HFFc6 (cell line): ENCODE results near the gene ST3GAL3. TPM values are rescaled to one million over a fixed set of nuclear protein-coding genes. Genes with fewer than 3 reads are reported as not detected.
A peak's percentile ranks its signal among the peaks of the same experiment; 100 is the strongest.

ENCODE experiments used
- DNase-seq: peaks from one replicate; pipeline ENCODE4 v3.0.0-alpha.2; 2018
- H3K27ac Mint-ChIP-seq: 2 replicates; pipeline ENCODE4 v1.8.0; 2020; ENCODE audit warnings: mild to moderate bottlenecking, mixed read lengths
- H3K27me3 Mint-ChIP-seq: 2 replicates; pipeline ENCODE4 v1.8.0; 2021; ENCODE audit warnings: mild to moderate bottlenecking, moderate library complexity, mixed read lengths; ENCODE audit not compliant: insufficient read depth
- H3K36me3 Mint-ChIP-seq: 2 replicates; pipeline ENCODE4 v1.8.0; 2021; ENCODE audit warnings: low read depth, mixed read lengths
- H3K4me1 Mint-ChIP-seq: 2 replicates; pipeline ENCODE4 v1.8.0; 2020; ENCODE audit warnings: low read depth, mixed read lengths
- H3K4me3 Mint-ChIP-seq: 2 replicates; pipeline ENCODE4 v1.8.0; 2020; ENCODE audit warnings: mild to moderate bottlenecking, moderate library complexity, mixed read lengths
- H3K9me3 Mint-ChIP-seq: 2 replicates; pipeline ENCODE4 v1.8.0; 2020; ENCODE audit warnings: mild to moderate bottlenecking, mixed read lengths
- total RNA-seq, 6 experiments: library from RNA; stranded (reverse); fragmentation: NEBNext Ultra II Directional; extraction: Animal tissue kit (Norgen Biotek cat#: 25700); gene quantifications; 2 replicates in 1 of 6; 3 replicates in 5 of 6; pipeline ENCODE4 v1.2.3, GENCODE V29; 2021
- TF ChIP-seq, protein P1 (sequence below): fragments of 200-600 bp; sonication (generic); IDR thresholded peaks from 2 replicates; pipeline ENCODE4 v1.5.0; 2021; ENCODE audit warnings: antibody characterized with exemption, mild to moderate bottlenecking

Gene ST3GAL3
- total RNA-seq, 6 experiments from 2014 or later = 15.2 to 22.3 (median 18.0) TPM

DNA sequence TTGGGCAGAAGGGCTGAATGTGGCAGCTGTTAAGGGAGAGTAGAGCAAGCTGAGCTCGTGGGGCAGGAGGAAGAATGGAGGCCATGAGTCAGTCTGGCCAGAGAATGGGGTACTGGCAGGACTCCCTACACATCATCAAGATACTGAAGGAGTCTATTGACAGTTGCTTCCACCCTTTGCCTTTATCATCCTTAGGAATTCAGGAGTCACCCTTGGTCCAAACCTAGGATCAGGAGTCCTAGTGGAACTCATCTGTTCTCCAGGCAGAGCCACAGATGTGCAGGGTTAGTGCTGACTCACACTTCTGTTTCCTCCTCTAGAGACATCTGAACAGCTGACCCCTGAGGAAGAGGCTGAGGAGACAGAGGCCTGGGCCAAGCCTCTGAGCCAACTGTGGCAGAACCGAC, 18.7 kb upstream of the ST3GAL3 start:
- Mint-ChIP-seq H3K9me3 (no peaks in the 10 kb centered on the region), H3K27ac (peak overlapping the region; percentile 77), H3K36me3 (peaks cover 57% of the 10 kb centered on the region), H3K4me1 (peaks cover 28% of the 10 kb centered on the region), H3K4me3 (no peak overlapping the region), H3K27me3 (peaks cover 3% of the 10 kb centered on the region; the same call in 1 of the 2 replicates)
- peak; percentile 81 for DNase-seq
- TF ChIP-seq, protein P1, sequence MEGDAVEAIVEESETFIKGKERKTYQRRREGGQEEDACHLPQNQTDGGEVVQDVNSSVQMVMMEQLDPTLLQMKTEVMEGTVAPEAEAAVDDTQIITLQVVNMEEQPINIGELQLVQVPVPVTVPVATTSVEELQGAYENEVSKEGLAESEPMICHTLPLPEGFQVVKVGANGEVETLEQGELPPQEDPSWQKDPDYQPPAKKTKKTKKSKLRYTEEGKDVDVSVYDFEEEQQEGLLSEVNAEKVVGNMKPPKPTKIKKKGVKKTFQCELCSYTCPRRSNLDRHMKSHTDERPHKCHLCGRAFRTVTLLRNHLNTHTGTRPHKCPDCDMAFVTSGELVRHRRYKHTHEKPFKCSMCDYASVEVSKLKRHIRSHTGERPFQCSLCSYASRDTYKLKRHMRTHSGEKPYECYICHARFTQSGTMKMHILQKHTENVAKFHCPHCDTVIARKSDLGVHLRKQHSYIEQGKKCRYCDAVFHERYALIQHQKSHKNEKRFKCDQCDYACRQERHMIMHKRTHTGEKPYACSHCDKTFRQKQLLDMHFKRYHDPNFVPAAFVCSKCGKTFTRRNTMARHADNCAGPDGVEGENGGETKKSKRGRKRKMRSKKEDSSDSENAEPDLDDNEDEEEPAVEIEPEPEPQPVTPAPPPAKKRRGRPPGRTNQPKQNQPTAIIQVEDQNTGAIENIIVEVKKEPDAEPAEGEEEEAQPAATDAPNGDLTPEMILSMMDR = no peak

DNA sequence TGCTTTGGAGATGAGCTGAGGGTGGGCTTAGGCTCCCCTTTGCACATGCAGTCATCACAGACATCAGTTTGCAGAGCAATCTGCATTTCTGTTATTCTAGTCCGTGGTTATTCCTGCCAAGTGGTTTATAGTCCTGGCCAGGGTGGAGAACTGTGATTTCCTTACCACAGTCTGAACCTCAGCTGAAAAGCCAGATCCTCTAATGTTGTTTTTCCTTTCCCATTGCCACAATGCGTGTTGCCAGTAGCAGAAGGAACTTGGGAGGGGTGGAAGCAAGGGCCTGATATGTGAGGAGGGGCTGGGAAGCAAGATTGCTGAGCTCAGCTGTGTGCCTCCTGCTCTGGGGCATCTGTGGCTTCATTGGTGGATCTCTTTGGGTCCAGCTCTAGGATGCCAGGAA, 18.0 kb upstream of the ST3GAL3 start:
- Mint-ChIP-seq H3K36me3 (peaks cover 50% of the 10 kb centered on the region), H3K4me1 (peaks cover 28% of the 10 kb centered on the region)
- DNase-seq = no peak

DNA sequence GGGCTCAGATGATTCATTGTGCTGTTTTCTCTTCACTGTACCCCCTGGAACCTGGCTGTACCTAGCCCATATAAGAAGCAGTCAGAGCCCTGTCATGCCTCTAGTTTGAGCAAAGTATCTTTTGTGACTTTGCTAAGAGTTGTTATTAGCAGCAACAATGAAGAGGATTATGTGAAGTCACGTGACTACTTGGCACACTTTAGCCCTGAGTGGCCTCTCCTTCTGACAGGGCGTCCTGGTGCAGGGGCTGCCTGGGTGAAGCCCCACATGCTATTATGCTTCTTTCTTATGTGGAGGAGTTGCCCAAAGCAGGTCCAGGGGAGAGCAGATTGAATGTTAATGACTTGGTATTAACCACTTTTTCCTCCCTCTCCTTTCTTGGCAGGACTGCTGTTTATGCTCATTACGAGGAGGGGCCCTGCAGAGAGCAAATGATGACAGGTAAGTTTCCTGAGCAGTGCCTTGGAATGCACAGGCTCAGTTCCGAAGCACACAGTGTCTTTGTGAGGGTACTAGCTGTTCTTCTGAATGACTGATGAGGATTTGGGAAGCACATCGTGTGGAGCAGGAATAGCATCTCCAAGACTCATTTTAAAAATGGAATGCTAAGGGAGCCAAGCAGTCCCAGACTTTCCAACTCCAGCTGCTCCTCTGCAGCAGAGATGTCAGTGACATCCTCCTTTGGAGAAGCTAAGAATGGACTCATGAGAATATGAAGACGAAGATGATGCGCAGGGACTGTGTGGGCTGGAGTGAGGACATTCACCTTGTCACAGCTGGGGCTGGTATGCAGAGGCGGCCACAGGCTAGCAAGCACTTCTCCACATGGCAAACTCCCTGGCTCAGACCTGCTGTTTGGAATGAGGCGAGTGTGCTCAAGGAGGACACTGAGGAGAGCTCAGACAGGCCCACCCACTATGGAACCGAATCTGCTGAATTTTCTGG, 15.2 kb upstream of the ST3GAL3 start:
- no peak for DNase-seq
- no peaks in the 10 kb centered on the region for H3K27me3 Mint-ChIP-seq
- H3K9me3 Mint-ChIP-seq = no peaks in the 10 kb centered on the region
- H3K36me3 Mint-ChIP-seq = peaks cover 33% of the 10 kb centered on the region
- peaks cover 21% of the 10 kb centered on the region for H3K4me1 Mint-ChIP-seq
- no peak overlapping the region for H3K27ac Mint-ChIP-seq
- TF ChIP-seq, protein P1 = no peak
- no peak overlapping the region for H3K4me3 Mint-ChIP-seq

More for the DNA sequence above, 18.0 kb upstream of the ST3GAL3 start:
- TF ChIP-seq, protein P1 = no peak
- Mint-ChIP-seq H3K9me3 (no peaks in the 10 kb centered on the region), H3K27ac (peak overlapping the region; percentile 77; the same call in 1 of the 2 replicates), H3K27me3 (peaks cover 2% of the 10 kb centered on the region; the same call in 1 of the 2 replicates), H3K4me3 (no peak overlapping the region)

DNA sequence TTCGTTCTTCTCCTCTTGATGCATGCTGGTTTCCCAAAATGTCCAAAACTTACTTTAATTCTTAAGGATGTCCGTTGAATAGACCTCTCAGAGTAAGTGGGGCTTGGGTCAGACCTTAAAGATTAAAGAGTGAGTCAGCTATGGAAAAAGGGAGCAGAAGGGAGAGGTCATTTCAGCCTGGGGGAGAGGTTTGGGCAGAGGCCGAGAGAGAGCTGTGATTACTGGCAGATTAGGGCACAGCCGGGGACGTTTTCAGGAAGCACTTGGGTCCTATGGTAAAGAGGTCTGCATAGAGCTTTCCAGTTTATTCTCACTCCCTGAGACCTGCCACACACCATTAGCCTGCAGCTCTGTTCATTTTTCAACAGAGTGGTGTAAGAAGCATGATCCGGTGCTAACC, 14.0 kb upstream of the ST3GAL3 start:
- TF ChIP-seq, protein P1 = no peak
- Mint-ChIP-seq H3K27me3 (no peaks in the 10 kb centered on the region), H3K4me3 (no peak overlapping the region), H3K36me3 (peaks cover 32% of the 10 kb centered on the region), H3K9me3 (no peaks in the 10 kb centered on the region), H3K27ac (no peak overlapping the region), H3K4me1 (peaks cover 9% of the 10 kb centered on the region)
- no peak for DNase-seq

DNA sequence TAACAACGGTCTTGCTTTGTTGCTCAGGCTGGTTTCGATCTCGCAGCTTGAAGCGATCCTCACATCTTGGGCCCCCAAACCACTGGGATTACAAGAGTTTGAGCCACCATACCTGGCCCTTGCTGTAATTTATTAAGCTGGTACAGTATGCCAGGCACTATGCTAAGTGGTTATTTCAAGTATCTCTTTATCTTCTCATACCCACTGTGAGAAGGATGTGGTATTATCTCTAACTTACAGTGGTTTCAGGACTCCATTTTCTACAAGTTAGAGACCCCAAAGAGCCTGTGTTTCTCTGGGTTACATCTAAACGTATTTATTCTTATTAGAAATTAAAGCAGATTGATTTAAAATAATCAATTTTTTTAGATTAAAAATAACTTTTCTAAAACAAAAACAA, 8.1 kb upstream of the ST3GAL3 start:
- no peak for DNase-seq
- H3K27ac Mint-ChIP-seq = no peak overlapping the region
- H3K9me3 Mint-ChIP-seq = no peaks in the 10 kb centered on the region
- H3K4me1 Mint-ChIP-seq = peaks cover 9% of the 10 kb centered on the region
- peaks cover 16% of the 10 kb centered on the region for H3K36me3 Mint-ChIP-seq
- H3K4me3 Mint-ChIP-seq = no peak overlapping the region
- no peaks in the 10 kb centered on the region for H3K27me3 Mint-ChIP-seq
- TF ChIP-seq, protein P1 = no peak
